Tibial nerve (tissue), 4 donors: Measurements from ENCODE around the gene PCSK7. TPM values are rescaled to one million over a fixed set of nuclear protein-coding genes. Genes with fewer than 3 reads are reported as not detected.
A peak's percentile ranks its signal among the peaks of the same experiment; 100 is the strongest.

Source experiments
- DNase-seq, 2 donors: peaks; one replicate each; pipeline ENCODE4 v3.0.0-alpha.2; 2019; ENCODE audit warnings: low spot score in 2 of 2
- H3K27ac ChIP-seq, 4 donors: fragments of 200-600 bp; sonication (generic) in 3 of 4; one replicate each; pipeline ENCODE4 v1.5.1; 2017 to 2019; ENCODE audit warnings: mild to moderate bottlenecking in 1 of 4
- H3K27me3 ChIP-seq, 2 donors: fragments of 200-600 bp; sonication (generic) in 1 of 2; one replicate each; pipeline versions ENCODE4 v1.5.1 to v1.6.0; 2017 to 2019
- H3K36me3 ChIP-seq, 3 donors: fragments of 200-600 bp; sonication (generic); one replicate each; pipeline ENCODE4 v1.5.1; 2018 to 2019
- H3K4me1 ChIP-seq, 4 donors: fragments of 200-600 bp; sonication (generic) in 3 of 4; one replicate each; pipeline ENCODE4 v1.5.1; 2017 to 2019
- H3K4me3 ChIP-seq, 4 donors: fragments of 200-600 bp; sonication (generic) in 3 of 4; one replicate each; pipeline ENCODE4 v1.5.1; 2017 to 2019; ENCODE audit warnings: mild to moderate bottlenecking in 1 of 4, moderate library complexity in 1 of 4
- H3K9me3 ChIP-seq, 4 donors: fragments of 200-600 bp; sonication (generic) in 3 of 4; one replicate each; pipeline ENCODE4 v1.5.1; 2017 to 2019
- CTCF ChIP-seq, 5 experiments: fragments of 200-600 bp in 3 of 5; fragments of 450-650 bp in 2 of 5; sonication (generic) in 3 of 5; IDR thresholded peaks; one replicate each; pipeline ENCODE4 v1.5.1; 2016 to 2019; ENCODE audit warnings: antibody characterized with exemption in 5 of 5, mild to moderate bottlenecking in 3 of 5, moderate library complexity in 2 of 5
- EP300 ChIP-seq, 2 donors: sonication (generic); formaldehyde crosslinking; IDR thresholded peaks; one replicate each; pipeline ENCODE4 v1.6.1; 2017; ENCODE audit warnings: antibody characterized with exemption in 2 of 2, mild to moderate bottlenecking in 1 of 2
- POLR2A ChIP-seq, 2 donors: fragments of 450-650 bp; IDR thresholded peaks; one replicate each; pipeline ENCODE4 v1.6.1; 2017; ENCODE audit warnings: antibody characterized with exemption in 2 of 2, mild to moderate bottlenecking in 2 of 2, moderate library complexity in 2 of 2
- WGBS, 2 donors: methylation state at CpG; one replicate each; pipeline ENCODE4 v1.1.5; 2018; 5-methylcytosine and 5-hydroxymethylcytosine counted together
- total RNA-seq, 4 donors: library from RNA; depleted of rRNA; stranded (reverse); fragments of >200 nt; gene quantifications; one replicate each; pipeline ENCODE4 v1.1.0, GENCODE V29; 2016

PCSK7 gene
- total RNA-seq, 4 donors from 2014 or later, result 45.4 to 94.5 (median 71.6) TPM

- H3K27me3 ChIP-seq, result no peaks in the 10 kb centered on the region
- H3K9me3 ChIP-seq, result no peaks in the 10 kb centered on the region
- WGBS, 2 donors, result 92 to 95% methylated on average over 15 of the region's 15 CpGs
- no peak overlapping the region for H3K27ac ChIP-seq
- TF ChIP-seq EP300 (IDR thresholded peaks at IDR 0.05) (no peak), CTCF (IDR thresholded peaks at IDR 0.05) (no peak), POLR2A (IDR thresholded peaks at IDR 0.05) (no peak)
- H3K36me3 ChIP-seq, result peaks cover 0 to 94% (median 32%) of the 10 kb centered on the region in 3 donors
- no peak overlapping the region for H3K4me3 ChIP-seq
- H3K4me1 ChIP-seq, result peaks cover 0 to 8% (median 4%) of the 10 kb centered on the region in 4 donors
- no peak for DNase-seq
These were observed 38.5 kb downstream of the PCSK7 start for GRCh38 chr11:117193130-117194020.

GRCh38 chr11:117192401-117192875 lies 39.4 kb downstream of the PCSK7 start:
- peaks cover 0 to 95% (median 32%) of the 10 kb centered on the region in 3 donors for H3K36me3 ChIP-seq
- no peak overlapping the region for H3K27ac ChIP-seq
- WGBS, 2 donors, result 88 to 94% methylated on average over 13 to 17 of the region's 17 CpGs
- H3K9me3 ChIP-seq, result no peaks in the 10 kb centered on the region
- TF ChIP-seq EP300 (IDR thresholded peaks at IDR 0.05), result no peak
- TF ChIP-seq POLR2A (IDR thresholded peaks at IDR 0.05), result no peak
- TF ChIP-seq CTCF (IDR thresholded peaks at IDR 0.05), result no peak
- DNase-seq, result no peak
- no peak overlapping the region for H3K4me3 ChIP-seq
- H3K27me3 ChIP-seq, result no peaks in the 10 kb centered on the region
- peaks cover 0 to 4% (median 0%) of the 10 kb centered on the region in 4 donors for H3K4me1 ChIP-seq

GRCh38 chr11:117191680-117192400 lies 40.0 kb downstream of the PCSK7 start:
- no peak overlapping the region for H3K27ac ChIP-seq
- no peaks in the 10 kb centered on the region for H3K27me3 ChIP-seq
- no peak for DNase-seq
- no peaks in the 10 kb centered on the region for H3K9me3 ChIP-seq
- H3K4me1 ChIP-seq, result peaks cover 0 to 10% (median 0%) of the 10 kb centered on the region in 4 donors
- H3K36me3 ChIP-seq, result peaks cover 0 to 95% (median 32%) of the 10 kb centered on the region in 3 donors
- H3K4me3 ChIP-seq, result no peak overlapping the region
- TF ChIP-seq POLR2A (IDR thresholded peaks at IDR 0.05) (no peak), CTCF (IDR thresholded peaks at IDR 0.05) (no peak), EP300 (IDR thresholded peaks at IDR 0.05) (no peak)
- 95% methylated on average over 21 to 26 of the region's 26 CpGs for WGBS, 2 donors

GRCh38 chr11:117189941-117190544 lies 41.8 kb downstream of the PCSK7 start:
- Histone ChIP-seq H3K9me3 (no peaks in the 10 kb centered on the region), H3K36me3 (peaks cover 0 to 95% (median 32%) of the 10 kb centered on the region in 3 donors), H3K4me1 (peaks cover 0 to 22% (median 3%) of the 10 kb centered on the region in 4 donors), H3K4me3 (no peak overlapping the region), H3K27ac (peak overlapping the region in 2 of 4 donors; percentile 20 to 46), H3K27me3 (no peaks in the 10 kb centered on the region)
- 76 to 88% methylated on average over 6 to 8 of the region's 8 CpGs for WGBS, 2 donors
- no peak for TF ChIP-seq CTCF (IDR thresholded peaks at IDR 0.05)
- TF ChIP-seq POLR2A (IDR thresholded peaks at IDR 0.05), result no peak
- TF ChIP-seq EP300 (IDR thresholded peaks at IDR 0.05), result no peak
- DNase-seq, result no peak
